Prostate gland (tissue), 2 donors: ENCODE results near the gene VPS16. TPM values are rescaled to one million over a fixed set of nuclear protein-coding genes. Genes with fewer than 3 reads are reported as not detected.

Source experiments
- DNase-seq: peaks from one replicate; pipeline ENCODE4 v3.0.0-alpha.2; 2019; ENCODE audit warnings: low spot score
- H3K27ac ChIP-seq, 2 donors: fragments of 200-600 bp; sonication (generic); 2 replicates each; pipeline ENCODE4 v1.5.1; 2017 to 2019
- H3K27me3 ChIP-seq: fragments of 200-600 bp; sonication (generic); replicated peaks from 2 replicates; pipeline ENCODE4 v1.5.1; 2019; ENCODE audit not compliant: insufficient read depth
- H3K36me3 ChIP-seq, 2 donors: fragments of 200-600 bp; sonication (generic); 1 replicate in 1 of 2; 2 replicates in 1 of 2; pipeline versions ENCODE4 v1.5.1 to v1.8.1; 2017 to 2019
- H3K4me1 ChIP-seq: fragments of 200-600 bp; sonication (generic); replicated peaks from 2 replicates; pipeline ENCODE4 v1.5.1; 2019
- H3K4me3 ChIP-seq, 2 donors: fragments of 200-600 bp; sonication (generic); 2 replicates each; pipeline ENCODE4 v1.5.1; 2017 to 2019
- H3K9me3 ChIP-seq: fragments of 200-600 bp; sonication (generic); 2 replicates; pipeline ENCODE4 v1.5.1; 2017
- CTCF ChIP-seq, 4 experiments: fragments of 200-600 bp in 2 of 4; fragments of 450-650 bp in 2 of 4; sonication (generic) in 2 of 4; IDR thresholded peaks; 1 replicate in 3 of 4; 2 replicates in 1 of 4; pipeline ENCODE4 v1.5.1; 2016 to 2019; ENCODE audit warnings: antibody characterized with exemption in 4 of 4, mild to moderate bottlenecking in 2 of 4, moderate library complexity in 2 of 4
- POLR2A ChIP-seq: fragments of 450-650 bp; IDR thresholded peaks from one replicate; pipeline ENCODE4 v1.6.1; 2016; ENCODE audit warnings: antibody characterized with exemption, mild to moderate bottlenecking
- POLR2AphosphoS5 ChIP-seq: sonication (generic); formaldehyde crosslinking; IDR thresholded peaks from one replicate; pipeline ENCODE4 v1.6.1; 2017; ENCODE audit warnings: antibody characterized with exemption
- WGBS: methylation state at CpG from one replicate; pipeline ENCODE4 v1.1.5; 2018; 5-methylcytosine and 5-hydroxymethylcytosine counted together
- intact Hi-C: fragments of 100-400 bp; cut with DNase I; formaldehyde crosslinking; loops from one replicate; pipeline ENCODE4 v1.14.2; 2022
- total RNA-seq, 2 donors: library from RNA; depleted of rRNA; stranded (reverse); fragments of >200 nt; gene quantifications; one replicate each; pipeline ENCODE4 v1.1.0, GENCODE V29; 2016

The VPS16 gene
- total RNA-seq, 2 donors from 2014 or later = 27.5 to 37.3 TPM

- 85% methylated on average over 24 of the region's 24 CpGs for WGBS
- no peaks in the 10 kb centered on the region for H3K36me3 ChIP-seq
- intact Hi-C loops = no loop called here
- no peaks in the 10 kb centered on the region for H3K9me3 ChIP-seq
- H3K27me3 ChIP-seq = no peaks in the 10 kb centered on the region
- DNase-seq = no peak
- H3K27ac ChIP-seq = no peak overlapping the region
- no peak overlapping the region for H3K4me3 ChIP-seq
- no peaks in the 10 kb centered on the region for H3K4me1 ChIP-seq
- TF ChIP-seq POLR2A (no peak), POLR2AphosphoS5 (no peak), CTCF (IDR thresholded peaks at IDR 0.05) (no peak)
Measured at GRCh38 chr20:2795451-2795850, 45.1 kb upstream of the VPS16 start.

DNA sequence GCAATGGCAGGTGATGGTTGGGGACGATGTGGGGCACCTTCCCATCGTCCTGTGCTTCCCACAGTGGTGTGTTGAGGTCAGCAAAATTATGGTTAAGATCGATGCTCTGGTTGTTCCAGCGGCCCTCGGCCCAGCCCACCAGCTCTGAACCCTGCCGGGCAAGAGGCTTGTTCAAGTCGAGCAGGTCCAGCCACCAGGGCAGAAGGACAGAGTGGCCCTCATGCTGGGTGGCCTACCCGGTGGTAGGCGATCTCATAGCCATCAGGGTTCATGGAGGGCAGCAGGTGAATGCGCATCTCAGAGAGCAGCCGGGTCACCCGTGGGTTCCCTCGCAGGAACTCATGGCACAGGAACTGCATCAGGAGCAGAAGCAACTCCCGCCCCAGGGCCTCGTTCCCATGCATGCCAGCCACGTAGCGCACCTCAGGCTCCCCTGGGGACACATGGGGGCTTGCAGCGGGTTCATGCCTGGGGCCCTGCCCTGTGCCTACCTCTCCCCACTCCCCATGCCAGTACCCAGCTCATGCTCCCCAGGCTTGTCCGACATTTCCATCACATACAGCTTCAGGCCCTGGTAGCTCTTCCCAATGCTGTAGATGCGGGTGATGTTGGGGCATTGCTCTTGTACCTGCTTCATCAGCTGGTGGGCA is 44.4 kb upstream of the VPS16 start:
- H3K4me1 ChIP-seq = no peaks in the 10 kb centered on the region
- no peak for TF ChIP-seq POLR2A
- no peak for TF ChIP-seq POLR2AphosphoS5
- TF ChIP-seq CTCF (IDR thresholded peaks at IDR 0.05) = no peak
- no peak overlapping the region for H3K27ac ChIP-seq
- no peak overlapping the region for H3K4me3 ChIP-seq
- no peaks in the 10 kb centered on the region for H3K36me3 ChIP-seq
- no peak for DNase-seq
- intact Hi-C loops = no loop called here
- WGBS = 91% methylated on average over 20 of the region's 20 CpGs
- H3K9me3 ChIP-seq = no peaks in the 10 kb centered on the region
- H3K27me3 ChIP-seq = no peaks in the 10 kb centered on the region

DNA sequence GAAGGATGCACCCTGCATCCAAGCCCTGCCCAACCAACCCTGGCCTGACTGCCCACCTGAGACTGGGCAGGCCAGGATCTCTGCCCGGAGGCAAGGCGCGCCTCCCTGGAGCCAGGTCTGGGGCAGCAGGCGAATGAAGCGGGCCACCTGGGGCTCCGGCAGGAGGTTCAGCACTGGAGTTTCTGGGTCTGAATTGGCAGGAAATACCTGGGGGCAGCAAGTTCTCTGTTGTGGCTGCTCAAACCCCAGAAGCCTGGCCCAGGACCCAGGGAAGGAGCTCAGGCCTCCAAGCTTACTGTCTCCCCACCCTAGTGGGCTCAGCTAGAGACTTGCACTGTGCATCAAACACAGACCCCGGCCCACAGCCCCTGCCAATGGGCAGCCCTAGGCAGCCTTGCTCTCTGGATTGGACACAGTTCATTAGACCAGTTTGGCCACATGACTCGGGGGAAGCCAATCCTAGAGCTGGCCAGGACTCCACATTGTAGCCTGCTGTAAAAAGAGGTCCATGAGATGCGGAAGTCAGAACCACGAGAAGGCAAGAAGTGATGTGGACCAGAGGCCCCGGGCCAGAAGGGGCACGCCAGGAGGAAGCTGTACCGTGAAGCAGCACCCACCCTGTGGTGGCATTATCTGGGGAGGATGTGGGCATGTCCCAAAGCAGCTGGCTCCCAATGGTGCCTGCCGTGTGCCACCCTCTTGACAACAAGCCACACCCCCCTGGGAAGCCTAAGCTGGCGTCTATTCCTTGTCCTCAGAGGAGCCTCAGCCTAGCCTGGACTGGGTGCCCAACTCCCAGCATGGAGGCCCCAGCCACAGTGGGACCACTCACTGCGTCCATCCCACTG is 43.2 kb upstream of the VPS16 start:
- Histone ChIP-seq H3K36me3 (no peaks in the 10 kb centered on the region), H3K4me3 (no peak overlapping the region), H3K4me1 (no peaks in the 10 kb centered on the region), H3K9me3 (no peaks in the 10 kb centered on the region), H3K27ac (no peak overlapping the region), H3K27me3 (no peaks in the 10 kb centered on the region)
- DNase-seq = no peak
- 83% methylated on average over 16 of the region's 16 CpGs for WGBS
- intact Hi-C loops = no loop called here
- no peak for TF ChIP-seq CTCF (IDR thresholded peaks at IDR 0.05)
- no peak for TF ChIP-seq POLR2A
- TF ChIP-seq POLR2AphosphoS5 = no peak

DNA sequence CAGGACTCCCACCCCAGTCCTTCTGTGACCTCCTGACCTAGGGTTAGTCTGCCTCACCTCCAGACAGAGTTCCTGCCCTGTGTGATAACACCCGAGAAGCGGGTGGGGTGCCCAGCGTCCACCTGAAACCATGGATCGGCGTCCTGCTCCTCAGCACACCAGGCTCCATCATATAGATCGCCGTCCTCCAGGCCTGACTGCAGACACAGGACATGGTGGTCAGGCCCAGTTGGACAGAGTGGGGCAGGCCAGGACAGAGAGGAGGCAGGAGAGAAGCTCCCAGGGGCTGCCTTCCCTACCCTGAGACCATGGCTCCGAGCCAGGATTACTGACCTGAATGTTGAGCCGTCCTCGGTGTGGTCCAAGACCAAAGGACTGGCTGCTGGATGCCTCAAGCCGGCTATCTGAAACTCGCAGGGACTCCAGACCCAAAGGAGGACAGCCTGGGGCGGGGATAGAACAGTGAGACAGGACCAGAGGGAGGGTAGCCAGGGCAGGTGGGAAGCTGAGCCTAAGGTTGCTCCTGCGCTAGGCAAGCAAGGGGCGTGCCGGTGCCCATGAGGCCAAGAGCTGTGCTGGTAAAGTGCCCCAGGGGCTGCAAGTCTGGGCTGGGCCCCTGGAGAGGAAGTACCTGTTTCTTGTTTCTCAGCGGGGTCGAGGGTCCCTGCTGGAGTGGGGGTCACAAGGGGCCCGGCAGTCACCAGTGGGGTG is 42.3 kb upstream of the VPS16 start:
- DNase-seq = no peak
- H3K4me3 ChIP-seq = no peak overlapping the region
- no peaks in the 10 kb centered on the region for H3K4me1 ChIP-seq
- no peak overlapping the region for H3K27ac ChIP-seq
- no peaks in the 10 kb centered on the region for H3K9me3 ChIP-seq
- no peaks in the 10 kb centered on the region for H3K27me3 ChIP-seq
- intact Hi-C loops = no loop called here
- H3K36me3 ChIP-seq = no peaks in the 10 kb centered on the region
- TF ChIP-seq POLR2AphosphoS5 (no peak), POLR2A (no peak), CTCF (IDR thresholded peaks at IDR 0.05) (no peak)
- 62% methylated on average over 19 of the region's 19 CpGs for WGBS
